ENCODE measurements around the gene XIRP1.

DNA sequence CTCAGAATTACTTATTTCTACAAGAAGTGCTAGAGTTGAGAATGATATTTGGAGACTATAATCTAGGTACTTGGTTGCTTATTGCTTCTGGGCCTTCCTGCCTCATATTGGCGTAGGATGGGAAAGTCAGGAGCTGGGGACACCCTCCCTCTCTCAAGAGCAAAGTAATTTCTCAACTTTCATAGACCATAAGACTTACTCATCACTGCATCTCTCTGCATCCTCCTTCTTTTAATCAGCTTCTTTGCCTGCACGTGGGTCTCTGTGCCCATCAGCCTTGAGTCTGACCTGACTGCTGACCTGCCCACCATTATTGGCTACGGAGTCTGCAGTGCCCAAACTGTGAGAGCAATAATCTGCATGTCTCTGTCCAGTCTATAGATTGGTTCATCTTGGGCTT lies 27.3 kb upstream of the XIRP1 start:
- TF ChIP-seq ZFP30 (CRISPR knock-in tag; IDR thresholded peaks at IDR 0.05) (no peak), ZNF70 (CRISPR knock-in tag; IDR thresholded peaks at IDR 0.05) (no peak), RARB (CRISPR knock-in tag; IDR thresholded peaks at IDR 0.05) (no peak), TCF4 (CRISPR knock-in tag; IDR thresholded peaks at IDR 0.05; ENCODE audit: borderline replicate concordance) (no peak), ZFP3 (CRISPR knock-in tag; IDR thresholded peaks at IDR 0.05) (no peak), PATZ1 (CRISPR knock-in tag; IDR thresholded peaks at IDR 0.05; ENCODE audit: borderline replicate concordance) (no peak)
